HepG2 (cell line): ENCODE data around the gene PRM3. TPM values are rescaled to one million over a fixed set of nuclear protein-coding genes. Genes with fewer than 3 reads are reported as not detected.

Experiments
- CREBL2 ChIP-seq: sonication (generic); formaldehyde crosslinking; IDR thresholded peaks from 2 replicates; pipeline ENCODE4 v1.8.1; 2023; ENCODE audit warnings: missing genetic modification reagents, mild to moderate bottlenecking, borderline replicate concordance
- EHMT2 ChIP-seq: fragments of 200-600 bp; sonication (generic); IDR thresholded peaks from 2 replicates; pipeline ENCODE4 v1.7.0; 2017; ENCODE audit warnings: antibody characterized with exemption, low read depth, low read length, borderline replicate concordance
- ESRRA ChIP-seq: sonication (generic); formaldehyde crosslinking; IDR thresholded peaks from 2 replicates; pipeline ENCODE4 v1.5.1; 2020; ENCODE audit warnings: mild to moderate bottlenecking, low read depth, missing genetic modification reagents
- HDAC2 ChIP-seq: sonication (generic); formaldehyde crosslinking; IDR thresholded peaks from 2 replicates; pipeline ENCODE4 v1.4.0; 2020; ENCODE audit warnings: missing genetic modification reagents
- KLF9 ChIP-seq: IDR thresholded peaks from 2 replicates; pipeline ENCODE4 v1.6.1; 2016; ENCODE audit warnings: low read depth
- MTF1 ChIP-seq: sonication (generic); formaldehyde crosslinking; IDR thresholded peaks from 2 replicates; pipeline ENCODE4 v1.5.0; 2020; ENCODE audit warnings: missing genetic modification reagents
- MXD4 ChIP-seq: IDR thresholded peaks from 2 replicates; pipeline ENCODE4 v1.6.1; 2016; ENCODE audit warnings: mild to moderate bottlenecking, missing biosample characterization, missing genetic modification reagents
- REST ChIP-seq, 2 experiments: IDR thresholded peaks; 2 replicates each; pipeline ENCODE4 v1.6.1; 2011 to 2012; ENCODE audit warnings: low read length in 2 of 2, borderline replicate concordance in 1 of 2, low read depth in 1 of 2, mild to moderate bottlenecking in 1 of 2, moderate library complexity in 1 of 2
- ZBTB44 ChIP-seq: sonication (generic); formaldehyde crosslinking; IDR thresholded peaks from 2 replicates; pipeline ENCODE4 v1.4.0; 2020; ENCODE audit warnings: missing genetic modification reagents
- ZMYM4 ChIP-seq: sonication (generic); formaldehyde crosslinking; IDR thresholded peaks from 2 replicates; pipeline ENCODE4 v1.8.1; 2023; ENCODE audit warnings: mild to moderate bottlenecking, missing genetic modification reagents
- ZNF891 ChIP-seq: sonication (generic); formaldehyde crosslinking; IDR thresholded peaks from 2 replicates; pipeline ENCODE4 v1.5.0; 2020; ENCODE audit warnings: mild to moderate bottlenecking, missing genetic modification reagents
- polyA plus RNA-seq, 8 experiments: library from polyadenylated mRNA; depleted of rRNA in 3 of 8; stranded (reverse) in 7 of 8; unstranded in 1 of 8; fragments of >200 nt; fragmentation: Illumina TruSeq in 4 of 8; extraction: Trizol in 4 of 8; gene quantifications; 2 replicates each; pipeline versions ENCODE4 v1.2.1 to v1.2.3, GENCODE V29; 2011 to 2016; ENCODE audit warnings: low read depth in 4 of 8, missing spikeins in 1 of 8, mixed read lengths in 1 of 8; ENCODE audit not compliant: insufficient read depth in 1 of 8
- total RNA-seq, 5 experiments: library from RNA; depleted of rRNA; stranded (reverse); fragments of >200 nt; fragmentation: Illumina TruSeq; extraction: Trizol; gene quantifications; 2 replicates each; pipeline ENCODE4 v1.2.3, GENCODE V29; 2016; ENCODE audit warnings: low read depth in 1 of 5

Gene PRM3
- total and polyA plus RNA-seq, 2 of the 13 experiments (the other 11 are each of a cell fraction or from before 2014, with no cell fraction given) = not detected

GRCh38 chr16:11258553-11259492 is 14.6 kb downstream of the PRM3 start (continued):
- TF ChIP-seq REST (IDR thresholded peaks at IDR 0.05; ENCODE audit: borderline replicate concordance in 1 of 2, low read depth in 1 of 2, low read length in 2 of 2) (no peak), ESRRA (CRISPR knock-in tag) (peak; percentile 100), ZMYM4 (CRISPR knock-in tag) (peak; percentile 41), ZNF891 (peak; percentile 89), CREBL2 (no peak), MTF1 (CRISPR knock-in tag) (no peak), MXD4 (CRISPR knock-in tag) (0 out of 2 replicates have a peak, but pooled peaks have one; percentile 28), ZBTB44 (CRISPR knock-in tag) (no peak), EHMT2 (no peak), HDAC2 (peak; percentile 46; the same call in 1 of the 2 replicates), KLF9 (CRISPR knock-in tag) (no peak)
- TF ChIP-seq, all 625 proteins: peak for 197
